Activated CD8-positive, alpha-beta memory T cell treated with anti-CD3 and anti-CD28 coated beads for 1 hour (primary cell): ENCODE measurements around the gene HAUS3.

ENCODE experiments used
- DNase-seq, 2 donors: peaks; one replicate each; pipeline ENCODE4 v3.0.0-alpha.2; 2020; ENCODE audit warnings: low read depth in 1 of 2; ENCODE audit errors: extremely low read depth in 1 of 2

HAUS3 gene

GRCh38 chr4:2264481-2265041, 22.6 kb upstream of the HAUS3 start:
- DNase-seq = no peak

GRCh38 chr4:2263926-2264321, 22.0 kb upstream of the HAUS3 start:
- no peak for DNase-seq

- no peak for DNase-seq
Observed at GRCh38 chr4:2262944-2263250, 21.0 kb upstream of the HAUS3 start.

- DNase-seq = peak; percentile 93 to 95
Observed at GRCh38 chr4:2262145-2262943, 20.4 kb upstream of the HAUS3 start.

GRCh38 chr4:2261853-2262144, 19.9 kb upstream of the HAUS3 start, which contains the start of gene MXD4:
TSS of gene MXD4 (minus strand) at chr4:2262109. CDS start at chr4:2261980, 129 bp downstream.
- no peak for DNase-seq

GRCh38 chr4:2261110-2261852, 19.4 kb upstream of the HAUS3 start:
- peak in 1 of 2 donors; percentile 40 for DNase-seq

- DNase-seq = no peak
Observed at GRCh38 chr4:2260344-2261109, 18.6 kb upstream of the HAUS3 start.

- DNase-seq = no peak
Observed at GRCh38 chr4:2259541-2260343, 17.8 kb upstream of the HAUS3 start.

- no peak for DNase-seq
Observed at GRCh38 chr4:2259036-2259540, 17.2 kb upstream of the HAUS3 start.

GRCh38 chr4:2258091-2259035, 16.4 kb upstream of the HAUS3 start:
- DNase-seq = no peak

GRCh38 chr4:2257361-2258081, 15.6 kb upstream of the HAUS3 start:
- no peak for DNase-seq

GRCh38 chr4:2256781-2257191, 14.9 kb upstream of the HAUS3 start:
- no peak for DNase-seq

GRCh38 chr4:2256156-2256731, 14.3 kb upstream of the HAUS3 start:
- no peak for DNase-seq

GRCh38 chr4:2255501-2256155, 13.7 kb upstream of the HAUS3 start:
- no peak for DNase-seq

GRCh38 chr4:2254665-2255500, 13.0 kb upstream of the HAUS3 start:
- DNase-seq = no peak

GRCh38 chr4:2253160-2254084, 11.5 kb upstream of the HAUS3 start:
- DNase-seq = no peak
